Middle frontal gyrus (tissue), 1 donor: ENCODE results near the gene DIPK1C.
A peak's percentile ranks its signal among the peaks of the same experiment; 100 is the strongest.

Source experiments
- DNase-seq: peaks from one replicate; pipeline ENCODE4 v3.0.0-alpha.2; 2015; ENCODE audit warnings: low spot score; ENCODE audit errors: extremely low spot score

Gene DIPK1C

GRCh38 chr18:74422541-74422940 lies 34.6 kb downstream of the DIPK1C start:
- no peak for DNase-seq

- DNase-seq: no peak
Observed at GRCh38 chr18:74420926-74421325, 36.2 kb downstream of the DIPK1C start.

- DNase-seq: no peak
Observed at GRCh38 chr18:74420481-74420880, 36.6 kb downstream of the DIPK1C start.

GRCh38 chr18:74419761-74420160 lies 37.3 kb downstream of the DIPK1C start:
- no peak for DNase-seq

GRCh38 chr18:74418023-74418422 lies 39.1 kb downstream of the DIPK1C start:
- DNase-seq: no peak

GRCh38 chr18:74416124-74416523 lies 41.0 kb downstream of the DIPK1C start:
- DNase-seq: no peak

- DNase-seq: no peak
Observed at GRCh38 chr18:74414953-74415515, 42.1 kb downstream of the DIPK1C start.

- DNase-seq: no peak
Observed at GRCh38 chr18:74413836-74414235, 43.3 kb downstream of the DIPK1C start.

GRCh38 chr18:74412116-74412880 lies 44.8 kb downstream of the DIPK1C start:
- DNase-seq: peak; percentile 60

- DNase-seq: no peak
Observed at GRCh38 chr18:74411475-74411874, 45.6 kb downstream of the DIPK1C start.

GRCh38 chr18:74410441-74410992 lies 46.6 kb downstream of the DIPK1C start:
- no peak for DNase-seq

- no peak for DNase-seq
Observed at GRCh38 chr18:74407888-74408287, 49.2 kb downstream of the DIPK1C start.

GRCh38 chr18:74402806-74403433 lies 54.2 kb downstream of the DIPK1C start:
- no peak for DNase-seq

GRCh38 chr18:74400813-74401212 lies 56.3 kb downstream of the DIPK1C start:
- no peak for DNase-seq

GRCh38 chr18:74399091-74399887 lies 57.8 kb downstream of the DIPK1C start:
- DNase-seq: no peak

GRCh38 chr18:74397572-74397971 lies 59.5 kb downstream of the DIPK1C start:
- no peak for DNase-seq

- DNase-seq: no peak
Observed at GRCh38 chr18:74396171-74397169, 60.6 kb downstream of the DIPK1C start.

GRCh38 chr18:74395648-74396154 lies 61.4 kb downstream of the DIPK1C start:
- no peak for DNase-seq

- DNase-seq: no peak
Observed at GRCh38 chr18:74395006-74395405, 62.1 kb downstream of the DIPK1C start.

GRCh38 chr18:74392323-74392722 lies 64.8 kb downstream of the DIPK1C start:
- no peak for DNase-seq
